Measurements from ENCODE around the gene MAP7D1. TPM values are rescaled to one million over a fixed set of nuclear protein-coding genes. Genes with fewer than 3 reads are reported as not detected.

Gene MAP7D1
- total RNA-seq (2022; extraction: Qiagen RNA extraction) = 220 to 267 TPM (median 258 TPM) in 5 replicates

GRCh38 chr1:36155408-36156328 is at the start of gene MAP7D1:
MAP7D1 (plus strand) TSS chr1:36156160; CDS start chr1:36156418, 258 bp downstream.

GRCh38 chr1:36125129-36125991 is 30.6 kb upstream of the MAP7D1 start, which contains the start of gene COL8A2:
COL8A2 (minus strand) TSS chr1:36125222; CDS start chr1:36100242, 24,980 bp downstream.

GRCh38 chr1:36149237-36149972 is 6.6 kb upstream of the MAP7D1 start, which contains the start of gene TRAPPC3:
TRAPPC3 (minus strand) TSS chr1:36149486; CDS start chr1:36149378, 108 bp downstream.

DNA sequence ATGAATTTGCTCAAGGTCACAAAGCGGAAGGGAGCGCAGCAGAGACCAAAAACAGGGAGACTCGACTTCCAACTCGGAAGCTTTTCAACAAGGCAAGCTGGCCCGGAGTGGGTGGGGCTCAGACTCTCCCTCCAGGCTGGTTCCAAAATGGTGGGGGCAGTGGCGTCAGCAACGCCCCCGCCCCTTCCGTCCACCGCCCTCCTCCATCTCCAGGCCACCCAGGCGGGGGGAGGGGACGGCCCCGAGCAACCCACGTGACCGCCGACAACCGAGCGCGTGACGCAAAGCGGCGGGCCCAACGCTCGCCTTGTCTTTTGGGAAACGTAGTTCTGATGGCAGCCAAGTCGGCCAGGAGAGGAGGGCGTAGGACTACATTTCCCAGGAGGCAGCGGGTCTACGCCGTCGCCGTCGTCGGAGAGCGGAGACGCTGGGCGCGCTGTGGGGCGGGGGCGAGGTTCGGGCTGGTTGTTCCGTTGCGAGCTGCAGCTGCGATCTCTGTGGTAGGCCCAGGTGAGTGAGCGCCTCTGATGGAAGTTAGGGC is 68.1 kb downstream of the MAP7D1 start, which contains the start of gene THRAP3:
Gene THRAP3 (plus strand): TSS at position 448 of the 541 bp plus-strand sequence. CDS start 58,121 bp downstream, outside the sequence.

Other genes starting within 250 kb of the MAP7D1 start
- gene AGO3, start 225.1 kb upstream of the MAP7D1 start, total RNA-seq (2022; extraction: Qiagen RNA extraction) = 6.3 to 8.4 TPM (median 7.6 TPM) in 5 replicates
- 0.06 TPM in 1 of 5 replicates, not detected in the others for gene TEKT2, start 72.1 kb upstream of the MAP7D1 start, total RNA-seq (2022; extraction: Qiagen RNA extraction)
- gene ADPRS, start 67.3 kb upstream of the MAP7D1 start, total RNA-seq (2022; extraction: Qiagen RNA extraction) = 24.9 to 30.9 TPM (median 27.8 TPM) in 5 replicates
- gene COL8A2, start 30.9 kb upstream of the MAP7D1 start, total RNA-seq (2022; extraction: Qiagen RNA extraction) = 0.07 to 0.24 TPM (median 0.14 TPM) in 5 replicates
- 79.0 to 95.1 TPM (median 87.9 TPM) in 5 replicates for gene TRAPPC3, start 6.7 kb upstream of the MAP7D1 start, total RNA-seq (2022; extraction: Qiagen RNA extraction)
- gene THRAP3, start 68.3 kb downstream of the MAP7D1 start, total RNA-seq (2022; extraction: Qiagen RNA extraction) = 75.5 to 96.8 TPM (median 88.5 TPM) in 5 replicates
- 1.5 to 3.3 TPM (median 2.5 TPM) in 5 replicates for gene SH3D21, start 150.2 kb downstream of the MAP7D1 start, total RNA-seq (2022; extraction: Qiagen RNA extraction)
- 9.7 to 22.2 TPM (median 19.2 TPM) in 5 replicates for gene EVA1B, start 167.5 kb downstream of the MAP7D1 start, total RNA-seq (2022; extraction: Qiagen RNA extraction)
- 8.0 to 11.1 TPM (median 10.1 TPM) in 5 replicates for gene STK40, start 229.8 kb downstream of the MAP7D1 start, total RNA-seq (2022; extraction: Qiagen RNA extraction)
- 34.8 to 44.9 TPM (median 38.9 TPM) in 5 replicates for gene LSM10, start 241.7 kb downstream of the MAP7D1 start, total RNA-seq (2022; extraction: Qiagen RNA extraction)

Data from A549 treated with dexamethasone at 1 μM for 4 hours (cell line).